Measurements from ENCODE around the gene FAM47E.

Gene FAM47E

DNA sequence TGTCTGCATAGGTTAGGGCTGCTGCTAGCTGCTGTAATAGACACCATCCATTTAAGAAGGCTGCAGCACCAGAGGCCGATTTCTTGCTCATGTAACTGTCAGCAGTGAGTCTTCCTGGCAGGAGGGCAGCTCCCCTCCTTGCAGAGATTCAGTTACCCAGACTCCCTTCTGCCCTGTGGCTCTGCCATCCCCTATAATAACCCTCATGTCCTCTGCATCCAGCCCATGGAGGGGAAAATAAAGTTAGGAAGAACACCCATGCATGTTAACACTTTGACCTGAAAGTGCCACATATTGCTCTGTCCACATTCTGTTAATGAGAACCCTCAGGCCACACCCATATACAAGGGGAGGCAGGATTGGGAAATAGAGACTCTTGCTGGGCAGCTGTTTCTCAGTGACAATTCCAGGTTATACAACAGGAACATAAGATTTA lies 60.4 kb downstream of the FAM47E start:
- H3K4me3 ChIP-seq, result no peak overlapping the region
- no peak overlapping the region for H3K27ac ChIP-seq

DNA sequence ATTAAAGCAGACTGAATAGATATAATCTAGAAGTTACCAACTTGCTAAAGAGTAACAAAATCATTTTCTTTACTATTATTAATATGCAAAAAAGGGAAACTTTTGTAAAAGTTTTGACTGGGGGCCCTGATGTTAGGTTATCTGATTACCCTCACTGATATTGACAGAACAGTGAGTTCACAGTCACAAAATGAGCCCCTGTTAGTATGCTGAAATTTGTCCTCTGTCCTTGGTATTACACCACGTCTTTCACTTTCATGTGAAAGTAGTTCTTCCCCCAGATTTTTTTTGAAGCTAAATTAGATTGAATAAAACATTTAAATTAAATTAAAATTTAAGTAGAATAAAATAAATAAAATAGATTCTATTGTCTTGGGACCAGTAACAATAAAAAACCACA lies 60.9 kb downstream of the FAM47E start:
- Histone ChIP-seq H3K4me3 (no peak overlapping the region), H3K27ac (no peak overlapping the region)

DNA sequence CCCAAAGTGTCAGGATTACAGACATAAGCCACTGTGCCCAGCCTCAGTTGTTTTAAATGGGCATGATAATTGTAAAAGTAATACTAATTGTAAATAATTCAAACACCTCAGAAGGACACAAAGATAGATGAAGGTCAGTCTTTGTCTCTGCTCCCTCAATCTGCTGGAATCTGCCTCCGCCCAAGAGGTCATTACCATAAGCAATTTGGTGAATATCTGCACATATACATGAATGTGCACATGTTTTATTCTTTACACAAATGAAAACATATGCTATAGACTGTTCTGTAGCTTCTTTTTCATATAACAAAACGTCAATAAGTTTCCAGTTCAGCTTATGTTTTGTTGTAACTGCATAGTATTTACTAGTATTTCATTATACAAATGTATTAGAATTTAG lies 62.0 kb downstream of the FAM47E start:
- Histone ChIP-seq H3K27ac (no peak overlapping the region), H3K4me3 (no peak overlapping the region)

DNA sequence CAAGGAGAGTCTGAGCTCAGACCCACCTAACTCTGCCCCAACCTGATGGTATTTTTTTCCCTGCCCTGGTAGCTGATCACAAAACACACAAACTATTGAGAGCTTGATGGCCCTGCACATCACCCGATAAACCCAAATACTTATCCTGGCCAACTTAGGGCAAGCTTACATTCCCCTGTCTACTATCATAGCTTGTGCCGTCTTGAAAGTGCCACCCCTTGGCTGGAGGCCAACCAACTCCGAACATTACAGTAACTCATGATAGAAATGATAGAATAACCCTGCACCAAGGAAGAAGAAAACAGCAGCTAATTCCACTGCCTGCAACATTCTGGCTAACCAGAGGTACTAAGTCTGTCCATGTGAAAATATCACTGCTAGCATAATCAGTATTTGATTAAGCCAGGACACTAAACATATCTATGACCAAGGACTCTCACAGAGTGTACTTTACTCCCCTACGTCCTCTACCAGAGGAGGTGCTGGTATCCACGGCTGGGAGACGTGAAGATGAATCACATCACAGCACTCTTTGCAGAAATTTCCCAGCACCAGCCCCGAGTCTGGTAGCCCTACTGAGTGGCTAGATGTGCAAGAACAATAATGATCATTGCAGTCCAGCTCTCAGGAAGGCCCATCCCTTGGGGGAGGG lies 63.9 kb downstream of the FAM47E start:
- H3K4me3 ChIP-seq, result no peak overlapping the region

DNA sequence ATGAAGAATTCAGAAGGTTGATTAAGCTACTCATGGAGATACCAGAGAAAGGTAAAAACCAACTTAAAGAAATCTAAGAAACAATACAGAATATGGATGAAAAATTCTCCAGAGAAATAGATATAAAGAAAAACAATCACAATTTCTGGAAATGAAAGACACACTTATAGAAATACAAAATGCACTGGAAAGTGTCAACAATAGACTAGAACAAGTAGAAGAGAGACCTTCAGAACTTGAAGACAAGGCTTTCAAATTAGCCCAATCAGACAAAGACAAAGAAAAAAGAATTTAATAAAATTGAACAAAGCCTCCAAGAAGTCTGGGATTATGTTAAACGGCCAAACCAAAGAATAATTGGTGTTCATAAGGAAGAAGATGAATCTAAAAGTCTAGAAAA lies 64.6 kb downstream of the FAM47E start:
- no peak overlapping the region for H3K4me3 ChIP-seq
- no peak overlapping the region for H3K27ac ChIP-seq

More for the DNA sequence above, 63.9 kb downstream of the FAM47E start:
- no peak overlapping the region for H3K27ac ChIP-seq

DNA sequence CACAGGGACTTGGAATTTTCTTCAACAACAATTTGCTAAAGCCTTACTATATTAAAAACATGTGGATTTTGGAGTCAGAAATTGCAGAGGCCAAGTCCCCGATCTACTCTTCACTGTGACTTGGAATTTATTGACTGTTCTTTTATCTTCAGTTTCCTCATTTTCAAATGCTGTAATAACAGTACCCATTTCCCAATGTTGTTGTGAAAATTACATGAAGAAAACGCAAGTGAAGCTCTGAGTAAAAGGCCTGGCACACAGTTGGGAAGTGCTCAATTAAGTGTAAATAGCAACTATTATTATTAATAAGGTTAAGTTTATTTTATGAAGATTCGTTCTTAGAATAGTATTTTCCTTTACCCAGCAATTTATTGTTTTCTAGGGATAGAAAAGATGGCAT lies 70.7 kb downstream of the FAM47E start:
- no peak overlapping the region for H3K4me3 ChIP-seq
- H3K27ac ChIP-seq, result no peak overlapping the region

DNA sequence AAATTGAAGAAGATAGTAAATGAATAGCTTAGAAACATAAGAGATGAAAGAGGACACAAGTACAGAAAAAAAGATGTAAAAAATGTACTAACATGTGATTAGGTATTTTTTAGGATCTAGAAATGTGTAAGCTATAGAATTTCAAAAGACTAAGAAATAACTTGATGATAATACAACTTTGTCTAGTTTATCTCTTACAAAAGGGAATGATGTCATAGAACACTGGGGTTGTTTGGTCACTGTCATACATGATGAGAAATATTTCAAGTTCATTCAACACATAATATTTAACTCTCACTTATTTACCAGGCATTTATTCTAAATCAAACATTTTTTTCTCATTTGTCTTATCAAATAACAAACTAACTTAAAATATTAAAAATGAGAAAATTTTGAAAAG lies 73.6 kb downstream of the FAM47E start:
- H3K4me3 ChIP-seq, result no peak overlapping the region
- H3K27ac ChIP-seq, result no peak overlapping the region

DNA sequence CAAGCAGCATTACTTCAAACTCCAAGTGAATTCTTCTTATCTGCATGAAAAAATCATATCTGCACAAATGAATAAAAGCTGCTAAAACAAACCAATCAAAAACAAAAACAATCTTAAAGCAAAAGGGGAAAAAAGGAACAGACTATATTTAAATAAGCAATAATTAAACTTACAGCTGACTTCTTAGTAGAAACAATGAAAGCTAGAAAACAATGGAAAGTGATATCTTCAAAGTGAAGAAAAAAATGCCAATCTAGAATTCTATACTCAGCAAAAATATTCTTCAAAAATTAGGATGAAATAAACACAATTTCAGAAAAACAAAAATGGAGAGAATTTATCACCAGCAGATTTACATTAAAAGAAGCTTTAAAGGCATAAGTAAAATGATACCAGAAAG lies 75.0 kb downstream of the FAM47E start:
- H3K4me3 ChIP-seq, result no peak overlapping the region

More for the DNA sequence above, 75.0 kb downstream of the FAM47E start:
- no peak overlapping the region for H3K27ac ChIP-seq
